ENCODE data around the gene MEN1. TPM values are rescaled to one million over a fixed set of nuclear protein-coding genes. Genes with fewer than 3 reads are reported as not detected.

The MEN1 gene
- total RNA-seq, 1 experiment from 2014 or later = 61.6 TPM

DNA sequence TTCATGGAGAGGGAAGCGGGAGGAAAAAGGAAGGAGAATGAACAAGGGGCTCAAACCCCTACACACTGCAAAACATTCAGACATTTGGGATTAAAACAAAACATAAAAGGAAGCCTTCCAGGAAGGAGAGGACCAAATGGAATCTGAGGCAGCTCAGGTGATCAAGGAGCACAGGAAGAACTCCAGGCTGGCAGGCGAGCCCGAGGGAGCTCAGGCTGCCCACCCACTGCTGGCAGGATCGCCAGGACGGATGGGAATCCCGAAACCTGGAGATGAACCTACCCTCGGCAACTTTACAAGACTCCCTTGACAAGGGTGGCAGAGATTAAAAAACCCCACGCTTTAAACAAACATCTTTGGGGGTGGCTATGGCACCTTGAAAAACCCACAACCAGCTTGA lies 45.6 kb downstream of the MEN1 start:
- no TSS peak for BruUV-seq (replicated peaks)
- H3K79me2 ChIP-seq (ENCODE audit: low read depth) = peaks cover 17% of the 10 kb centered on the region
- H3K4me2 ChIP-seq = no peak overlapping the region
- no peak for TF ChIP-seq EZH2 (IDR thresholded peaks at IDR 0.05; ENCODE audit: low read depth)
- TF ChIP-seq, protein P1, sequence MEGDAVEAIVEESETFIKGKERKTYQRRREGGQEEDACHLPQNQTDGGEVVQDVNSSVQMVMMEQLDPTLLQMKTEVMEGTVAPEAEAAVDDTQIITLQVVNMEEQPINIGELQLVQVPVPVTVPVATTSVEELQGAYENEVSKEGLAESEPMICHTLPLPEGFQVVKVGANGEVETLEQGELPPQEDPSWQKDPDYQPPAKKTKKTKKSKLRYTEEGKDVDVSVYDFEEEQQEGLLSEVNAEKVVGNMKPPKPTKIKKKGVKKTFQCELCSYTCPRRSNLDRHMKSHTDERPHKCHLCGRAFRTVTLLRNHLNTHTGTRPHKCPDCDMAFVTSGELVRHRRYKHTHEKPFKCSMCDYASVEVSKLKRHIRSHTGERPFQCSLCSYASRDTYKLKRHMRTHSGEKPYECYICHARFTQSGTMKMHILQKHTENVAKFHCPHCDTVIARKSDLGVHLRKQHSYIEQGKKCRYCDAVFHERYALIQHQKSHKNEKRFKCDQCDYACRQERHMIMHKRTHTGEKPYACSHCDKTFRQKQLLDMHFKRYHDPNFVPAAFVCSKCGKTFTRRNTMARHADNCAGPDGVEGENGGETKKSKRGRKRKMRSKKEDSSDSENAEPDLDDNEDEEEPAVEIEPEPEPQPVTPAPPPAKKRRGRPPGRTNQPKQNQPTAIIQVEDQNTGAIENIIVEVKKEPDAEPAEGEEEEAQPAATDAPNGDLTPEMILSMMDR (conservative IDR thresholded peaks at IDR 0.05) = no peak
- H3F3A ChIP-seq (ENCODE audit: insufficient read depth, low read depth) = peaks cover 90% of the 10 kb centered on the region
- no peaks in the 10 kb centered on the region for H3K27me3 ChIP-seq (ENCODE audit: insufficient read depth, low read depth)
- no peaks in the 10 kb centered on the region for H3K9me3 ChIP-seq (ENCODE audit: insufficient read depth, low read depth)
- intact Hi-C loops (cut with micrococcal nuclease; ENCODE audit: unreplicated experiment) = no loop called here
- POLR2A ChIA-PET (ENCODE audit: unreplicated experiment) = no interaction called here
- DNase-seq = no peak
- no peak overlapping the region for H2AFZ ChIP-seq
- peaks cover 81% of the 10 kb centered on the region for H4K20me1 ChIP-seq (ENCODE audit: insufficient read depth)
- H3K36me3 ChIP-seq (ENCODE audit: low read depth) = peaks cover 43% of the 10 kb centered on the region
- H3K4me1 ChIP-seq (replicated peaks; ENCODE audit: insufficient read depth) = no peaks in the 10 kb centered on the region
- no peak overlapping the region for H3K4me3 ChIP-seq
- H3K9me2 ChIP-seq (ENCODE audit: insufficient read depth) = no peaks in the 10 kb centered on the region
- H3K27ac ChIP-seq = no peak overlapping the region
- CTCF ChIA-PET = interaction anchor here (0.7 kb wide), 1 partner anchor 33 kb away, joined by 3 read pairs; no protein-coding TSS in a partner anchor

DNA sequence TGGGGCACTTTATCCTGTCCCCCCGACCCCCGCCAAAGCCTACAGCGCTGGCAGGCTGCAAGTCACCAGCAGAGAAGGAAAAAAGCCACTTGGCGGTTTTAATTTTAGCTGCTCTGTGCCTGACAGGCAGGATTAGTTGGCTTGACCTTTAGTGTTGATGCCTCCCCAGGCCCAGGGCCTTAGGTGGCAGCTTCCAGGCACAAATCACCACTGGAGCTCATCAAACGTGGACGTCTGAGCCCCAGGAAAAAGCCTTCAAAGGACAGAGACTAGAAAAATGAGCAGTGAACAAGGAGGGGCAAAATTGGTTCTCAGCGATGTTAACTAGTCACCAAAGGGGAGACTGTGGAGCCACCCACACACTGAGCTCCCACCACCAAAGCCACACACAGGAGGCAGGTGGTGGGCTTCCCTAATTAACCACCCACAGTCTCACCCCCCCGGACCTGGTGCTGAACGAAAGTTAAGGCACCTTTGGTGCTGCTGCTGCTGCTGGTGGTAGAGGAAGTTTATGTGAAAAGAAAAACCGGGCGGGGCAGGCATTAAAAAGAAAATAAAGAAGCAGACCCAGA lies 46.2 kb downstream of the MEN1 start:
- H2AFZ ChIP-seq = no peak overlapping the region
- DNase-seq = no peak
- POLR2A ChIA-PET (ENCODE audit: unreplicated experiment) = interaction anchor here (0.5 kb wide), 1 partner anchor 99 kb away, joined by 10 read pairs; no protein-coding TSS in a partner anchor
- peaks cover 85% of the 10 kb centered on the region for H3F3A ChIP-seq (ENCODE audit: insufficient read depth, low read depth)
- H3K9me3 ChIP-seq (ENCODE audit: insufficient read depth, low read depth) = no peaks in the 10 kb centered on the region
- H3K4me1 ChIP-seq (replicated peaks; ENCODE audit: insufficient read depth) = no peaks in the 10 kb centered on the region
- H3K27me3 ChIP-seq (ENCODE audit: insufficient read depth, low read depth) = no peaks in the 10 kb centered on the region
- no peak overlapping the region for H3K4me2 ChIP-seq
- H4K20me1 ChIP-seq (ENCODE audit: insufficient read depth) = peaks cover 74% of the 10 kb centered on the region
- H3K27ac ChIP-seq = no peak overlapping the region
- no peaks in the 10 kb centered on the region for H3K9me2 ChIP-seq (ENCODE audit: insufficient read depth)
- CTCF ChIA-PET = no interaction called here
- H3K79me2 ChIP-seq (ENCODE audit: low read depth) = peaks cover 11% of the 10 kb centered on the region
- no peak overlapping the region for H3K4me3 ChIP-seq
- no TSS peak for BruUV-seq (replicated peaks)
- peaks cover 38% of the 10 kb centered on the region for H3K36me3 ChIP-seq (ENCODE audit: low read depth)
- intact Hi-C loops (cut with micrococcal nuclease; ENCODE audit: unreplicated experiment) = no loop called here
- TF ChIP-seq, protein P1 (conservative IDR thresholded peaks at IDR 0.05) = no peak

DNA sequence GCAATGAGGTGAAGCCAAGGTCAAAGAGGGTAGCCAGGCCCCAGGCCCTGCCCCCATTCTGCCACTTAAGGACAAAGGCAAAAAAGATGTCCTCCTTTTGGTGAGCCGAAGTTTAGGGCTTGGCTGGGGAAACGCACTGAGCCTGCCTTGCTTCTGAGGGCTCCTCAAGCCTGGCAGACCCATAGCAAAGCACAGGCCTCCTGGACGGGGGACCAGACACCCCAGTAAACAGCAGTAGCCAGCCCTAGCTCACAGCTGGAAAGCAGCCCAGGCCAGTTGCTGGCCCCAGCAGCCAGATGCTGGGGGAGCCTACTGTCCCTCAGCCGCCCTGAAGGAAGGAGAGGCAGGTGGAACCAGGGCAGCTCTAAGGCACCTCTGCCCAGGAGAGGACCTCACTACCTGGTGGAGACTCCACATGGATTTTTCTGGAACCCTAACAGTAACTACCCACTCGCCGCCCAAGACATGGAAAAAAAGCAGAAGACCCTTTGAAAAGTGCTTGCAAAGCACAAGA lies 46.8 kb downstream of the MEN1 start:
- H3K79me2 ChIP-seq (ENCODE audit: low read depth) = peaks cover 8% of the 10 kb centered on the region
- peaks cover 69% of the 10 kb centered on the region for H4K20me1 ChIP-seq (ENCODE audit: insufficient read depth)
- DNase-seq = no peak
- TF ChIP-seq, protein P1 (conservative IDR thresholded peaks at IDR 0.05) = no peak
- no peak for TF ChIP-seq EZH2 (IDR thresholded peaks at IDR 0.05; ENCODE audit: low read depth)
- POLR2A ChIA-PET (ENCODE audit: unreplicated experiment) = interaction anchor here (0.5 kb wide), 1 partner anchor 98 kb away, joined by 10 read pairs; no protein-coding TSS in a partner anchor
- H3K27me3 ChIP-seq (ENCODE audit: insufficient read depth, low read depth) = no peaks in the 10 kb centered on the region
- CTCF ChIA-PET = no interaction called here
- no peaks in the 10 kb centered on the region for H3K4me1 ChIP-seq (replicated peaks; ENCODE audit: insufficient read depth)
- H3K36me3 ChIP-seq (ENCODE audit: low read depth) = peaks cover 34% of the 10 kb centered on the region
- no peaks in the 10 kb centered on the region for H3K9me2 ChIP-seq (ENCODE audit: insufficient read depth)
- no peak overlapping the region for H3K4me2 ChIP-seq
- no peak overlapping the region for H2AFZ ChIP-seq
- intact Hi-C loops (cut with micrococcal nuclease; ENCODE audit: unreplicated experiment) = no loop called here
- H3F3A ChIP-seq (ENCODE audit: insufficient read depth, low read depth) = peaks cover 80% of the 10 kb centered on the region
- H3K4me3 ChIP-seq = no peak overlapping the region
- no peaks in the 10 kb centered on the region for H3K9me3 ChIP-seq (ENCODE audit: insufficient read depth, low read depth)
- BruUV-seq (replicated peaks) = no TSS peak
- no peak overlapping the region for H3K27ac ChIP-seq
